ENCODE results near the gene RNF149.

DNA sequence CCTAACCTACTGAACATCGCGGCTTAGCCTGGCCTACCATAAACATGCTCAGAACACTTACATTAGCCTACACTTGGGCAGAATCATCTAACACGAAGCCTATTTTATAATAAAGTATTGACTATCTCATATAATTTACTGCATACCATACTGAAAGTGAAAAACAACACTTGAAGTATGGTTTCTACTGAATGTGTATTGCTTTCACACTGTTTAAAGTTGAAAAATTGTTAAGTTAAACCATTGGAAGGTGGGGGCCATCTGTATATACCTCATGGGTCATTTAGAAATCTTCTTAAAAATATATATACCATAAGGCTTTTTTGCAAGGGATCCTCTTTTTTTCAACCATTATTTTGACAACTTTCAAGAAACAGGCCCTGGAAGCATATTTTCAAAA lies 16.5 kb downstream of the RNF149 start:
- TF ChIP-seq POLR2A (IDR thresholded peaks at IDR 0.05; ENCODE audit: low read depth, low read length): no peak
- no peak for TF ChIP-seq POLR2AphosphoS5 (IDR thresholded peaks at IDR 0.05; ENCODE audit: low read depth, low read length)
- no peak for TF ChIP-seq SPI1 (IDR thresholded peaks at IDR 0.05; ENCODE audit: low read depth, low read length)
- TF ChIP-seq TAF1 (IDR thresholded peaks at IDR 0.05; ENCODE audit: low read depth, low read length): no peak
- no peak for TF ChIP-seq PAX5 (IDR thresholded peaks at IDR 0.05; ENCODE audit: insufficient read depth, low read length, severe bottlenecking)
